Measurements from ENCODE around the gene RASA3. TPM values are rescaled to one million over a fixed set of nuclear protein-coding genes. Genes with fewer than 3 reads are reported as not detected.

Gene RASA3
- total and polyA plus RNA-seq, 2 donors (not counting 3 experiments of a cell fraction or from before 2014, with no cell fraction given): 26.5 to 53.8 TPM

DNA sequence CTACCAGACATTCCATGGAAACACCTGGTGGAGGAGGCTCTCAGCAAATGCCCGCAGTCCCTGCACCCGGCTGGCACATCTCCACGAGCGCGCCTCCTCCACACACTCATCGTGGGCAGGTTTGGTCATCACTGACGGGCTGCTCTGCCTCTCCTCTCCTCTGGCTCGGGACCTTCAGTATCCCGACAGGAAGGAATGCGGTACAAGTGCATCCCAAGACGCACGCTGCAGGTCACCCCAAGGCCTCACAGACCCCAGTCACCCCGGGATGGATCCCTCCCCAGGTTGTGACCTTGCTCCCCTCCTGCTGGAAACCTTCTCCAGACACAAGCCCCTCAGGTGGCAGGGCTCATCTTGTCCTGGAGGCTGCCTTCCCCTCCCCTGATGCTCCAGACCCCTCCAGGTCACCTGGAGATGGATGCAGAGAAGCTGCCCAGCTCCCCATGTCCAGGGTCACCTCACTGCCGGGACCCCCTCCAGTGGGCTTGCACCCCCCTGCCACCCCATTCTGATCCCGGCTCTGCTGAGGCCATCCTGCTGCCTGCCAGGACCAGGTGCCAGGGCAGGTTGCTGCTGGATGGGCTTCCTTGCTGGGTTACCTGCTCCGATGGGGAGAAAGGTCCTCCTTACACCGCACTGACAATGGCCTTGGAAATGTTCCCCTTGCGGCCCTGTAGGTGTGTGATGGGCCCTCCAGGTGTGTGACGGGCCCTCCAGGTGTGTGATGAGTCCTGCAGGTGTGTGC is 188.4 kb downstream of the RASA3 start:
- intact Hi-C loops (cut with micrococcal nuclease) (no loop called here), dilution Hi-C loops (cut with MboI; ENCODE audit: extremely low pct_ligation_motif_present, low sequenced_read_pairs) (no loop called here)
- no peak overlapping the region for H2AFZ ChIP-seq (ENCODE audit: low read depth, low read length)
- no peaks in the 10 kb centered on the region for H3K27me3 ChIP-seq (ENCODE audit: control insufficient read depth in 2 of 2, insufficient read depth in 2 of 2, low read length in 2 of 2)
- H3K4me3 ChIP-seq (replicated peaks in 1 of 3; ENCODE audit: insufficient read depth in 1 of 3, low read depth in 1 of 3, low read length in 3 of 3): no peak overlapping the region
- no peak overlapping the region for H3K9ac ChIP-seq (replicated peaks; ENCODE audit: extremely low read depth, insufficient read depth, low read length)
- no TSS peak for BruUV-seq (replicated peaks)
- DNase-seq (ENCODE audit: low read depth, low spot score): no peak
- H3K79me2 ChIP-seq (ENCODE audit: control insufficient read depth, insufficient read depth, low read length): no peaks in the 10 kb centered on the region
- no peaks in the 10 kb centered on the region for H3K9me3 ChIP-seq (replicated peaks; ENCODE audit: control insufficient read depth, insufficient read depth, low read length)
- POLR2A ChIA-PET: no interaction called here
- H3K4me2 ChIP-seq (ENCODE audit: insufficient read depth, low read length): no peak overlapping the region
- no peaks in the 10 kb centered on the region for H3K36me3 ChIP-seq (ENCODE audit: control insufficient read depth in 2 of 2, extremely low read depth in 1 of 2, insufficient read depth in 2 of 2, low read length in 2 of 2)
- CTCF ChIA-PET: no interaction called here
- no peak overlapping the region for H3K27ac ChIP-seq (ENCODE audit: insufficient read depth, low read depth, low read length)
- no peaks in the 10 kb centered on the region for H4K20me1 ChIP-seq (replicated peaks; ENCODE audit: control insufficient read depth, extremely low read depth, insufficient read depth, low read length)
- TF ChIP-seq, protein P1, sequence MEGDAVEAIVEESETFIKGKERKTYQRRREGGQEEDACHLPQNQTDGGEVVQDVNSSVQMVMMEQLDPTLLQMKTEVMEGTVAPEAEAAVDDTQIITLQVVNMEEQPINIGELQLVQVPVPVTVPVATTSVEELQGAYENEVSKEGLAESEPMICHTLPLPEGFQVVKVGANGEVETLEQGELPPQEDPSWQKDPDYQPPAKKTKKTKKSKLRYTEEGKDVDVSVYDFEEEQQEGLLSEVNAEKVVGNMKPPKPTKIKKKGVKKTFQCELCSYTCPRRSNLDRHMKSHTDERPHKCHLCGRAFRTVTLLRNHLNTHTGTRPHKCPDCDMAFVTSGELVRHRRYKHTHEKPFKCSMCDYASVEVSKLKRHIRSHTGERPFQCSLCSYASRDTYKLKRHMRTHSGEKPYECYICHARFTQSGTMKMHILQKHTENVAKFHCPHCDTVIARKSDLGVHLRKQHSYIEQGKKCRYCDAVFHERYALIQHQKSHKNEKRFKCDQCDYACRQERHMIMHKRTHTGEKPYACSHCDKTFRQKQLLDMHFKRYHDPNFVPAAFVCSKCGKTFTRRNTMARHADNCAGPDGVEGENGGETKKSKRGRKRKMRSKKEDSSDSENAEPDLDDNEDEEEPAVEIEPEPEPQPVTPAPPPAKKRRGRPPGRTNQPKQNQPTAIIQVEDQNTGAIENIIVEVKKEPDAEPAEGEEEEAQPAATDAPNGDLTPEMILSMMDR (IDR thresholded peaks at IDR 0.05; ENCODE audit: extremely low read depth in 1 of 2, insufficient read depth in 1 of 2, low read depth in 1 of 2, low read length in 2 of 2): no peak
- no peak for TF ChIP-seq POLR2AphosphoS5 (IDR thresholded peaks at IDR 0.05; ENCODE audit: insufficient read depth, low read depth, low read length)
- no peaks in the 10 kb centered on the region for H3K9me1 ChIP-seq (replicated peaks; ENCODE audit: control insufficient read depth, extremely low read depth, insufficient read depth, low read length)
- no peak for FAIRE-seq
- H3K4me1 ChIP-seq (ENCODE audit: control insufficient read depth, extremely low read depth, insufficient read depth, low read length): no peaks in the 10 kb centered on the region

DNA sequence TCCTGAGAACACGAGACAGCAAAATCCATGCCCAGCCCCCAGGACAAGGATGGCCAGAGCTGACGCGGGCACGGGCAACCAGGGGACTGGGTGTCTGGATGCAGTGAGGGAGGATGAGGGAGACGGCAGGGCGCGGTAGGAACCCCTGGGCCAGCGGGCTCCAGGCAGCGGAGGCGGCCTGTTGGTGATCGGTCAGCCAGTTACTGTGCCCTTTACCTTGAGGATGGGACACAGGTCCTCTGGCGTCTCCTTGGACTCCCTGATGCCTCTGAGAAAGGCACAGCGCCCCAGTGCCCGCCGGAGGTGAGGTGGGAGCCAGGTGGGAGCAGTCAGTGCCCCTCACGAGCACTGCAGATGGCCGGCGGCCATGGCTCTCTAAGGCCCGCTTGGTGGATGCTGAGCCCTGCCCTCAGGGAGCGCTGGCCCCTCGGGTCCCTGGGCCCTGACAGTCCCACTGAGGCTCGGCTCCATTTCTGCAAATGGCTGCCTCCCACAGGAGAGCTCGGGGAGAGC is 189.8 kb downstream of the RASA3 start:
- no peak for FAIRE-seq
- H3K4me3 ChIP-seq (replicated peaks in 1 of 3; ENCODE audit: insufficient read depth in 1 of 3, low read depth in 1 of 3, low read length in 3 of 3): no peak overlapping the region
- DNase-seq (ENCODE audit: low read depth, low spot score): no peak
- H3K9me1 ChIP-seq (replicated peaks; ENCODE audit: control insufficient read depth, extremely low read depth, insufficient read depth, low read length): no peaks in the 10 kb centered on the region
- TF ChIP-seq, protein P1 (IDR thresholded peaks at IDR 0.05; ENCODE audit: extremely low read depth in 1 of 2, insufficient read depth in 1 of 2, low read depth in 1 of 2, low read length in 2 of 2): no peak
- TF ChIP-seq, protein P2, sequence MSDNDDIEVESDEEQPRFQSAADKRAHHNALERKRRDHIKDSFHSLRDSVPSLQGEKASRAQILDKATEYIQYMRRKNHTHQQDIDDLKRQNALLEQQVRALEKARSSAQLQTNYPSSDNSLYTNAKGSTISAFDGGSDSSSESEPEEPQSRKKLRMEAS (IDR thresholded peaks at IDR 0.05; ENCODE audit: insufficient read depth, insufficient read length): no peak
- no peak for TF ChIP-seq EZH2 (IDR thresholded peaks at IDR 0.05; ENCODE audit: borderline replicate concordance, low read depth, low read length, severe bottlenecking)
- H3K9ac ChIP-seq (replicated peaks; ENCODE audit: extremely low read depth, insufficient read depth, low read length): no peak overlapping the region
- H4K20me1 ChIP-seq (replicated peaks; ENCODE audit: control insufficient read depth, extremely low read depth, insufficient read depth, low read length): no peaks in the 10 kb centered on the region
- no peak overlapping the region for H3K27ac ChIP-seq (ENCODE audit: insufficient read depth, low read depth, low read length)
- H3K9me3 ChIP-seq (replicated peaks; ENCODE audit: control insufficient read depth, insufficient read depth, low read length): no peaks in the 10 kb centered on the region
- BruUV-seq (replicated peaks): no TSS peak
- intact Hi-C loops (cut with micrococcal nuclease) (no loop called here), dilution Hi-C loops (cut with MboI; ENCODE audit: extremely low pct_ligation_motif_present, low sequenced_read_pairs) (no loop called here)
- no peaks in the 10 kb centered on the region for H3K79me2 ChIP-seq (ENCODE audit: control insufficient read depth, insufficient read depth, low read length)
- no peaks in the 10 kb centered on the region for H3K36me3 ChIP-seq (ENCODE audit: control insufficient read depth in 2 of 2, extremely low read depth in 1 of 2, insufficient read depth in 2 of 2, low read length in 2 of 2)
- POLR2A ChIA-PET: no interaction called here
- H3K4me2 ChIP-seq (ENCODE audit: insufficient read depth, low read length): no peak overlapping the region
- no peak overlapping the region for H2AFZ ChIP-seq (ENCODE audit: low read depth, low read length)
- CTCF ChIA-PET: interaction anchor here (1.2 kb wide), 1 partner anchor 38 kb away, joined by 3 read pairs; no protein-coding TSS in a partner anchor
- H3K4me1 ChIP-seq (ENCODE audit: control insufficient read depth, extremely low read depth, insufficient read depth, low read length): no peaks in the 10 kb centered on the region
- no peaks in the 10 kb centered on the region for H3K27me3 ChIP-seq (ENCODE audit: control insufficient read depth in 2 of 2, insufficient read depth in 2 of 2, low read length in 2 of 2)

Measured in endothelial cell of umbilical vein (primary cell).